ENCODE results near the gene USP5.
A peak's percentile ranks its signal among the peaks of the same experiment; 100 is the strongest.
"Not testable (repeated sequence)": the region's sequence is repeated elsewhere in the genome, so short reads cannot be mapped to it uniquely, and the experiment has no call there.

The USP5 gene

GRCh38 chr12:6865307-6865706 lies 13.4 kb downstream of the USP5 start:
- DNase-seq (ENCODE audit: low spot score): not testable (repeated sequence)

GRCh38 chr12:6866163-6866919 lies 14.4 kb downstream of the USP5 start:
- DNase-seq (ENCODE audit: low spot score): no peak

- DNase-seq (ENCODE audit: low spot score): peak; percentile 28
Measured at GRCh38 chr12:6866920-6867412, 15.0 kb downstream of the USP5 start.

- DNase-seq (ENCODE audit: low spot score): peak; percentile 84
Measured at GRCh38 chr12:6867413-6868210, 15.7 kb downstream of the USP5 start, which contains the start of gene TPI1. TSS of gene TPI1 (plus strand) at chr12:6867531. CDS start at chr12:6867567, 36 bp downstream.

- peak; percentile 31 for DNase-seq (ENCODE audit: low spot score)
Measured at GRCh38 chr12:6868211-6869048, 16.5 kb downstream of the USP5 start.

- DNase-seq (ENCODE audit: low spot score): peak; percentile 92
Measured at GRCh38 chr12:6869049-6870021, 17.4 kb downstream of the USP5 start.

- not testable (repeated sequence) for DNase-seq (ENCODE audit: low spot score)
Measured at GRCh38 chr12:6870304-6870703, 18.4 kb downstream of the USP5 start.

GRCh38 chr12:6871052-6871957 lies 19.4 kb downstream of the USP5 start:
- DNase-seq (ENCODE audit: low spot score): peak; percentile 52

- peak; percentile 78 for DNase-seq (ENCODE audit: low spot score)
Measured at GRCh38 chr12:6872073-6873048, 20.4 kb downstream of the USP5 start.

- peak; percentile 94 for DNase-seq (ENCODE audit: low spot score)
Measured at GRCh38 chr12:6873094-6874014, 21.4 kb downstream of the USP5 start, which contains the start of gene SPSB2. TSS of gene SPSB2 (minus strand) at chr12:6873303. CDS start at chr12:6872901, 402 bp downstream.

- DNase-seq (ENCODE audit: low spot score): not testable (repeated sequence)
Measured at GRCh38 chr12:6874015-6874368, 22.0 kb downstream of the USP5 start.

GRCh38 chr12:6879824-6880223 lies 27.9 kb downstream of the USP5 start:
- DNase-seq (ENCODE audit: low spot score): not testable (repeated sequence)

- DNase-seq (ENCODE audit: low spot score): no peak
Measured at GRCh38 chr12:6883252-6883651, 31.3 kb downstream of the USP5 start.

GRCh38 chr12:6883683-6884082 lies 31.7 kb downstream of the USP5 start:
- no peak for DNase-seq (ENCODE audit: low spot score)

GRCh38 chr12:6884539-6884938 lies 32.6 kb downstream of the USP5 start:
- no peak for DNase-seq (ENCODE audit: low spot score)

- DNase-seq (ENCODE audit: low spot score): not testable (repeated sequence)
Measured at GRCh38 chr12:6886206-6886999, 34.5 kb downstream of the USP5 start.

Measured in cerebellar cortex (tissue), 1 donor.